ENCODE results near the gene NOC2L. TPM values are rescaled to one million over a fixed set of nuclear protein-coding genes. Genes with fewer than 3 reads are reported as not detected.

NOC2L gene
- total RNA-seq: 10 to 100 TPM; 26.2 to 61.1 (median 44.7) TPM
- 10 to 100 TPM; 46.6 to 73.4 (median 52.8) TPM for polyA plus RNA-seq
- long read RNA-seq, donor 1, partial matches to known transcripts: 5 of 7 reads
- long read RNA-seq, donor 1, other reads (novel, unspliced or antisense): 0 of 7 reads
- long read RNA-seq, donor 2, transcript NOC2L-201 (19 exons, 2,790 nt): major isoform, 5 of 6 reads
- long read RNA-seq, donor 2, partial matches to known transcripts: 0 of 6 reads
- long read RNA-seq, donor 2, other reads (novel, unspliced or antisense): 0 of 6 reads

DNA sequence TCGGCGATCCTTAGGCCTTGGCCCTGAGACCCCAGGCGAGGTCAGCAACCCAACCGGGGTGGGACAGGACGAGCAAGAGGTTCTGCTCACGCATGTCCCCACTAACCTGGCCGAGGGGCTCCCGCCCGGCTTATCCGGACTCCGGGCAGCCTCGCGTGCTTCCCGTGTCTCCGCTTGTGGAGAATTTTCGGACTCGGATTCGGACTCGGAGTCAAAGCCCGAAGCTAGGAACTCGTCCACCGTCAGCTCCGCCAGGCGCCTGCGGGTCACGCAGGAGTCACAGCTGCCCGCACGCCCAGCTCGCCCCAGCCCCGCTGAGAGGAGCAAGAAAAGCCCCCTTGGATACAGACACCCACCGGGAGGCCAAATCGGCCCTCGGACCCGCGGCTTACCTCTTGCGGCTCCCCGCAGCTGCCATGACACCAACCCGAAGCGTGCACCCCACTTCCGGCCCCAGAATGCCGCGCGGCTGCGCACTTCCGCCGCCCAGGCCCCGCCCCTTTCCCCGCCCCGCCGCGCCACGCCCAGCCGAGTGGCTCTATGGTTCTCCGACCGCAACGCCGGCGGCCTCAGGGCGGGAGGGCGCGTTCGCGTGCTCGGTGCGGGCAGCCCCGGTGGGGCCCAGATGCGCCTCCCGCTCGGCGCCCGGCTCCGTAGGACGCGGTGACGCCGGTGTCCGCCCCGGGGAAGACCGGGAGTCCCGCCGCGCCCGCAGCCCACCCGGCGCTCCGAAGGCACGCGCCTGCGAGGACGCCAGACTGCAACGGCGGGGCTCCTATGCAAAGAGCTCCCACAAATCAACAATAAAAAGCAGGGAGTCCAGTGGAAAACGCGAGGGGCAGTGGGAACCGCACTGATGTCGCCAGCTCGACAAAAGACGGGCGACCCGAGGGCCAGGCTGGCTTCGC is at the start of gene NOC2L:
Gene NOC2L, minus strand, starts transcription at position 434 of the 908 bp plus-strand sequence. Its CDS starts 16 bp downstream, at position 418.
- peaks cover 0 to 13% (median 0%) of the 10 kb centered on the region in 7 donors for H3K27me3 ChIP-seq (replicated peaks in 1 of 7)
- no peaks in the 10 kb centered on the region for H3K9me3 ChIP-seq
- H3K27ac ChIP-seq: peak within 1 kb of the TSS in 7 of 8 donors; percentile 23 to 83 (median 71)
- TF ChIP-seq, protein P1, sequence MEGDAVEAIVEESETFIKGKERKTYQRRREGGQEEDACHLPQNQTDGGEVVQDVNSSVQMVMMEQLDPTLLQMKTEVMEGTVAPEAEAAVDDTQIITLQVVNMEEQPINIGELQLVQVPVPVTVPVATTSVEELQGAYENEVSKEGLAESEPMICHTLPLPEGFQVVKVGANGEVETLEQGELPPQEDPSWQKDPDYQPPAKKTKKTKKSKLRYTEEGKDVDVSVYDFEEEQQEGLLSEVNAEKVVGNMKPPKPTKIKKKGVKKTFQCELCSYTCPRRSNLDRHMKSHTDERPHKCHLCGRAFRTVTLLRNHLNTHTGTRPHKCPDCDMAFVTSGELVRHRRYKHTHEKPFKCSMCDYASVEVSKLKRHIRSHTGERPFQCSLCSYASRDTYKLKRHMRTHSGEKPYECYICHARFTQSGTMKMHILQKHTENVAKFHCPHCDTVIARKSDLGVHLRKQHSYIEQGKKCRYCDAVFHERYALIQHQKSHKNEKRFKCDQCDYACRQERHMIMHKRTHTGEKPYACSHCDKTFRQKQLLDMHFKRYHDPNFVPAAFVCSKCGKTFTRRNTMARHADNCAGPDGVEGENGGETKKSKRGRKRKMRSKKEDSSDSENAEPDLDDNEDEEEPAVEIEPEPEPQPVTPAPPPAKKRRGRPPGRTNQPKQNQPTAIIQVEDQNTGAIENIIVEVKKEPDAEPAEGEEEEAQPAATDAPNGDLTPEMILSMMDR (IDR thresholded peaks at IDR 0.05 in 8 of 11, conservative IDR thresholded peaks at IDR 0.05 in 3 of 11): peak in 1 of 11 experiments; percentile 15
- TF ChIP-seq POLR2AphosphoS5 (IDR thresholded peaks at IDR 0.05) (peak; percentile 80 to 87 (median 82)), POLR2A (IDR thresholded peaks at IDR 0.05) (no peak)
- peak; percentile 98 for DNase-seq
- H3K4me1 ChIP-seq: peaks cover 13 to 79% (median 50%) of the 10 kb centered on the region in 6 donors
- H3K36me3 ChIP-seq: peaks cover 0 to 59% (median 34%) of the 10 kb centered on the region in 6 donors
- intact Hi-C loops (cut with DNase I; ENCODE audit: low total_unique reads): no loop called here
- WGBS, 5 donors: 2 to 12% (median 9%) methylated on average over 42 to 101 of the region's 101 CpGs
- H3K4me3 ChIP-seq: peak within 1 kb of the TSS; percentile 70 to 100 (median 99)

DNA sequence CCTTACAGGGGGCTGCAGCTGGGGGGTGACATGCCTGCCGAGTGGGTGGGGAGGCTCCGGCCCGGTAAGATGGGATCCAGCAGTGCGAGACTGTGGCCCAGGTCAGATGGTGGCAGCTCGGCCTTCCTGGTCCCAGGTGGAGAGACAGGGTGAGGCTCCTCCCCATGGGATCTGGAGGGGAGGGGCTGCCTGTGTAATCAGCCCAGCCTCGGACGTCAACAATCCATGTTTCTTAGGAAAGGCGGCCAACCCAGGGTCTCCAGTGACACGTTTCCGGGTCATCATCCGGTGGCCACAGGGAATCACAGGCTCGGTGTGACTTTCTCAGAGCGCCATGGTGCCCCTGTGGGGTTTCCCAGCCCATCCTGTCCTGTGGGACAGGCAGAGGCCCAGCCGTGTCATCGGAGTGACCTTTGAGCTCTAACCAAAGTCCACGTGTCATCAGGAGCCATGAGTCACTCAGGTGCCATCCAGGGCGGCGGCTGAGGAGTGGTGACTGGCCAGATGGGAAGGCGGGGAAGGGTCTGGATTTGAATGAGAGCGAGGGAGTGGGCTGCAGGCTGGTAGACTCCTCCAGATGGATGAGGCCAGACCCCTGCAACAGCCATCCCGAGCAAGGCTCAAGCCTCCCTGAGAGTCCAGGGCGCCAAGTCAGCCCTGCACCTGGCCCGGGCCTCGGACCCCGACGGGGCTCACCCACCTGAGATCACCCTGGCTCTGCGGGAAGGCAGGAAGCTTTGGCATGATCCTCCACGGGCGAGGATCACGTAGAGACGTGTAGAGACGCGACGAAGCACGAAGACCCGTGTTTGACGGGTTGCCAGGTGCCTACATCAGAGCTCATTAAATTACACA is 47.5 kb upstream of the NOC2L start:
- Histone ChIP-seq H3K27me3 (replicated peaks in 1 of 7) (peaks cover 0 to 54% (median 31%) of the 10 kb centered on the region in 7 donors), H3K4me1 (peaks cover 0 to 37% (median 18%) of the 10 kb centered on the region in 6 donors), H3K36me3 (no peaks in the 10 kb centered on the region), H3K4me3 (no peak overlapping the region), H3K27ac (no peak overlapping the region), H3K9me3 (no peaks in the 10 kb centered on the region)
- WGBS, 5 donors: 85 to 93% (median 88%) methylated on average over 31 to 37 of the region's 37 CpGs
- intact Hi-C loops (cut with DNase I; ENCODE audit: low total_unique reads): no loop called here
- TF ChIP-seq POLR2A (IDR thresholded peaks at IDR 0.05) (no peak), POLR2AphosphoS5 (IDR thresholded peaks at IDR 0.05) (no peak)
- TF ChIP-seq, protein P1 (IDR thresholded peaks at IDR 0.05 in 8 of 11, conservative IDR thresholded peaks at IDR 0.05 in 3 of 11): no peak
- DNase-seq: peak; percentile 69

DNA sequence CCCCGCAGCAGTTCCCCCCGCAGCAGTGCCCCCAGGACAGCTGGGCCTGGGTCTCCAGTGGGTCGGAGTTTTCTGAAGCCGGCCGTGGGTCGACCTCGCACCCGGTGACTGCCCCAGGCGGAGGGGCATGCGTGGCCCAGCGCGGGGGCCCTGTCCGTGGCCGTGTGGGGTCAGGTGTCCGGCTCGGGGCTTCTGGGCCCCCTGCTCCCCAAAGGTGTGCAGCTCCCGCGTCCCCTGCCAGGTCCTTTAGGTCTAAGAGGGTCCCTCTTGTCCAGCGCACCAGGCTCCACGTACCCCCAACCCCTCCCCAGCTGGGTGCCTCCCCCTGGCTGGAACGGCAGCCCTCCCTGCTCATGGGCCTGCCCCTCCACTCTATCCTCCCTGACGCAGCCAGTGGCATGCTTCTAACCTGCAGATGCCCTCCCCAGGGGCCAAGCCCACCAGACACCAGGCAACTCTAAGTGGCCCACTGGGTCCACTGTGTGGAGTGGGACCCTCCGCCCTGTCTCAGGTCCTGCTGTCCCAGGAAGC is 46.8 kb upstream of the NOC2L start:
- Histone ChIP-seq H3K4me3 (no peak overlapping the region), H3K27me3 (replicated peaks in 1 of 7) (peaks cover 0 to 61% (median 38%) of the 10 kb centered on the region in 7 donors), H3K9me3 (no peaks in the 10 kb centered on the region), H3K36me3 (no peaks in the 10 kb centered on the region), H3K27ac (no peak overlapping the region), H3K4me1 (peaks cover 0 to 44% (median 25%) of the 10 kb centered on the region in 6 donors)
- DNase-seq: peak; percentile 73
- TF ChIP-seq, protein P1 (IDR thresholded peaks at IDR 0.05 in 8 of 11, conservative IDR thresholded peaks at IDR 0.05 in 3 of 11): no peak
- TF ChIP-seq POLR2A (IDR thresholded peaks at IDR 0.05): no peak
- TF ChIP-seq POLR2AphosphoS5 (IDR thresholded peaks at IDR 0.05): no peak
- 68 to 89% (median 86%) methylated on average over 4 to 23 of the region's 23 CpGs for WGBS, 5 donors
- intact Hi-C loops (cut with DNase I; ENCODE audit: low total_unique reads): no loop called here

All from spleen (tissue), 13 donors.